ENCODE measurements around the gene ZNF148.

The ZNF148 gene

GRCh38 chr3:125326957-125327356 is 48.2 kb downstream of the ZNF148 start:
- Histone ChIP-seq H3K27ac (ENCODE audit: low read length) (no peak overlapping the region), H2AFZ (ENCODE audit: low read depth, low read length) (no peak overlapping the region), H3K36me3 (ENCODE audit: insufficient read depth, low read length) (peaks cover 42% of the 10 kb centered on the region), H4K20me1 (ENCODE audit: insufficient read depth, low read length) (peaks cover 3% of the 10 kb centered on the region; the same call in 1 of the 2 replicates), H3K4me3 (ENCODE audit: low read depth in 1 of 2, low read length in 2 of 2) (no peak overlapping the region), H3K4me1 (ENCODE audit: insufficient read depth, low read length) (no peaks in the 10 kb centered on the region), H3K27me3 (ENCODE audit: insufficient read depth, low read length, poor library complexity) (no peaks in the 10 kb centered on the region), H3K79me2 (ENCODE audit: insufficient read depth, low read length) (peaks cover 66% of the 10 kb centered on the region), H3K4me2 (ENCODE audit: insufficient read depth, low read length) (no peak overlapping the region), H3K9ac (ENCODE audit: low read depth, low read length) (no peak overlapping the region), H3K9me3 (ENCODE audit: insufficient read depth, low read length, severe bottlenecking) (no peaks in the 10 kb centered on the region)
- ATAC-seq (ENCODE audit: insufficient read depth, low read depth), result no peak
- TF ChIP-seq EZH2 (IDR thresholded peaks at IDR 0.05; ENCODE audit: borderline replicate concordance, low read depth, low read length, severe bottlenecking), result no peak
- TF ChIP-seq CTCF (IDR thresholded peaks at IDR 0.05; ENCODE audit: borderline replicate concordance, extremely low read depth, low read length, poor library complexity, severe bottlenecking), result no peak
- DNase-seq, result no peak

DNA sequence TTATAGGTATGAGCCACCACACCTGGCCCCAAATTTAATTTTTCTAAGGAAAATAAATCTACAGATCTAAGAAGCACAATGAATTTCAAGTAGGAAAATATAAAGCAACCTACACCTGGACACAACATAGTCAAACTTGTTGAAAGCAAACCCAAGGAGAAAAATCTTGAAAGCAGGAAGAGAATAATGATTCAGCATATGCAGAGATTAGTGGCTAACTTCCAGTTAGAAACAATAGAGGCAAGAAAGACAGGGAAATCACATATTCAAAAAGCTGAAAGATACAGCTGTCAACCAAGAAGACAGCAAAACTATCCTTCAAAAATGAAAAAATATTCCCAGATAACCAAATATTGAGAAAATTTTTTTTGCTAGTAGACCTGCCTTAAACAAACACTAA is 49.4 kb downstream of the ZNF148 start:
- Histone ChIP-seq H3K4me3 (ENCODE audit: low read depth in 1 of 2, low read length in 2 of 2) (no peak overlapping the region), H3K27me3 (ENCODE audit: insufficient read depth, low read length, poor library complexity) (no peaks in the 10 kb centered on the region), H3K4me2 (ENCODE audit: insufficient read depth, low read length) (no peak overlapping the region), H3K79me2 (ENCODE audit: insufficient read depth, low read length) (peaks cover 54% of the 10 kb centered on the region), H3K27ac (ENCODE audit: low read length) (no peak overlapping the region), H3K9ac (ENCODE audit: low read depth, low read length) (no peak overlapping the region), H2AFZ (ENCODE audit: low read depth, low read length) (no peak overlapping the region), H4K20me1 (ENCODE audit: insufficient read depth, low read length) (no peaks in the 10 kb centered on the region), H3K4me1 (ENCODE audit: insufficient read depth, low read length) (no peaks in the 10 kb centered on the region), H3K9me3 (ENCODE audit: insufficient read depth, low read length, severe bottlenecking) (no peaks in the 10 kb centered on the region), H3K36me3 (ENCODE audit: insufficient read depth, low read length) (peaks cover 43% of the 10 kb centered on the region)
- ATAC-seq (ENCODE audit: insufficient read depth, low read depth) (no peak), DNase-seq (no peak)
- TF ChIP-seq CTCF (IDR thresholded peaks at IDR 0.05; ENCODE audit: borderline replicate concordance, extremely low read depth, low read length, poor library complexity, severe bottlenecking) (no peak), EZH2 (IDR thresholded peaks at IDR 0.05; ENCODE audit: borderline replicate concordance, low read depth, low read length, severe bottlenecking) (no peak)

DNA sequence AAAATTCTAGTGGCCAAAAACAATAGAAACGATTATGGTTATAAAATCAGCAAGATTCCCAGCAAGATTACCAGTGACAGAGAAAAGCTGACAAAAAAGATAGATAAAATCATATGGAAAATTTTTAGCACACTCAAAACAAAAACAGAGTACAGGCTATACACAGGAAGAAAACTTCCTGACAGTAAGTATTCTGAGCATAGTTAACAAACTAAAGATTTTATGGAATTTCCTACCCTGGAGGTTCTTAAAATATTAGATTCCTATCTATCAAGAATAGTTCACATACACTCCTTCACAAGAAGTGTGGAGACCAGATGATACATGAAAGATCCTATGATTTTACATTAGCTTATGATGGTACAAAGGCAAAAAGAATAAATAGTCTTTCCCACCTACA is 50.8 kb downstream of the ZNF148 start:
- Histone ChIP-seq H3K36me3 (ENCODE audit: insufficient read depth, low read length) (peaks cover 40% of the 10 kb centered on the region), H3K27me3 (ENCODE audit: insufficient read depth, low read length, poor library complexity) (no peaks in the 10 kb centered on the region), H3K9me3 (ENCODE audit: insufficient read depth, low read length, severe bottlenecking) (no peaks in the 10 kb centered on the region), H3K4me3 (ENCODE audit: low read depth in 1 of 2, low read length in 2 of 2) (no peak overlapping the region), H4K20me1 (ENCODE audit: insufficient read depth, low read length) (peaks cover 3% of the 10 kb centered on the region; the same call in 1 of the 2 replicates), H3K9ac (ENCODE audit: low read depth, low read length) (no peak overlapping the region), H2AFZ (ENCODE audit: low read depth, low read length) (no peak overlapping the region), H3K4me1 (ENCODE audit: insufficient read depth, low read length) (no peaks in the 10 kb centered on the region), H3K79me2 (ENCODE audit: insufficient read depth, low read length) (peaks cover 45% of the 10 kb centered on the region), H3K27ac (ENCODE audit: low read length) (no peak overlapping the region), H3K4me2 (ENCODE audit: insufficient read depth, low read length) (no peak overlapping the region)
- DNase-seq, result no peak
- ATAC-seq (ENCODE audit: insufficient read depth, low read depth), result no peak
- TF ChIP-seq EZH2 (IDR thresholded peaks at IDR 0.05; ENCODE audit: borderline replicate concordance, low read depth, low read length, severe bottlenecking) (no peak), CTCF (IDR thresholded peaks at IDR 0.05; ENCODE audit: borderline replicate concordance, extremely low read depth, low read length, poor library complexity, severe bottlenecking) (no peak)

GRCh38 chr3:125322917-125323316 is 52.2 kb downstream of the ZNF148 start:
- H3K36me3 ChIP-seq (ENCODE audit: insufficient read depth, low read length), result peaks cover 41% of the 10 kb centered on the region
- no peaks in the 10 kb centered on the region for H3K4me1 ChIP-seq (ENCODE audit: insufficient read depth, low read length)
- H2AFZ ChIP-seq (ENCODE audit: low read depth, low read length), result no peak overlapping the region
- H4K20me1 ChIP-seq (ENCODE audit: insufficient read depth, low read length), result peaks cover 3% of the 10 kb centered on the region; the same call in 1 of the 2 replicates
- no peaks in the 10 kb centered on the region for H3K9me3 ChIP-seq (ENCODE audit: insufficient read depth, low read length, severe bottlenecking)
- TF ChIP-seq EZH2 (IDR thresholded peaks at IDR 0.05; ENCODE audit: borderline replicate concordance, low read depth, low read length, severe bottlenecking) (no peak), CTCF (IDR thresholded peaks at IDR 0.05; ENCODE audit: borderline replicate concordance, extremely low read depth, low read length, poor library complexity, severe bottlenecking) (no peak)
- H3K79me2 ChIP-seq (ENCODE audit: insufficient read depth, low read length), result peaks cover 38% of the 10 kb centered on the region
- no peak overlapping the region for H3K4me2 ChIP-seq (ENCODE audit: insufficient read depth, low read length)
- no peak overlapping the region for H3K9ac ChIP-seq (ENCODE audit: low read depth, low read length)
- H3K4me3 ChIP-seq (ENCODE audit: low read depth in 1 of 2, low read length in 2 of 2), result no peak overlapping the region
- DNase-seq (no peak), ATAC-seq (ENCODE audit: insufficient read depth, low read depth) (no peak)
- no peaks in the 10 kb centered on the region for H3K27me3 ChIP-seq (ENCODE audit: insufficient read depth, low read length, poor library complexity)
- H3K27ac ChIP-seq (ENCODE audit: low read length), result no peak overlapping the region
